Endodermal cell (in vitro differentiated cells): ENCODE measurements around the gene EVPL. TPM values are rescaled to one million over a fixed set of nuclear protein-coding genes. Genes with fewer than 3 reads are reported as not detected.

Experiments used
- DNase-seq: peaks from one replicate; pipeline ENCODE4 v3.0.0-alpha.2; 2017
- H3K27ac ChIP-seq: 2 replicates; pipeline ENCODE4 v1.5.1; 2013; ENCODE audit warnings: mild to moderate bottlenecking, low read depth, low read length, moderate library complexity
- H3K27me3 ChIP-seq: 2 replicates; pipeline ENCODE4 v1.6.1; 2013; ENCODE audit warnings: mild to moderate bottlenecking, low read length, moderate library complexity; ENCODE audit not compliant: insufficient read depth, control insufficient read depth, poor library complexity, severe bottlenecking
- H3K36me3 ChIP-seq: 2 replicates; pipeline ENCODE4 v1.7.0; 2013; ENCODE audit warnings: mild to moderate bottlenecking, low read length, moderate library complexity; ENCODE audit not compliant: control insufficient read depth, insufficient read depth
- H3K4me1 ChIP-seq: one replicate; pipeline ENCODE4 v1.7.0; 2013; ENCODE audit warnings: low read length; ENCODE audit not compliant: control insufficient read depth, insufficient read depth
- H3K4me3 ChIP-seq: 2 replicates; pipeline ENCODE4 v1.5.1; 2013; ENCODE audit warnings: mild to moderate bottlenecking, low read length, moderate library complexity
- H3K9ac ChIP-seq: 2 replicates; pipeline ENCODE4 v1.6.1; 2013; ENCODE audit warnings: mild to moderate bottlenecking, low read length, moderate library complexity; ENCODE audit not compliant: poor library complexity, severe bottlenecking; ENCODE audit errors: extremely low read depth
- H3K9me3 ChIP-seq: 2 replicates; pipeline ENCODE4 v1.6.1; 2013; ENCODE audit warnings: mild to moderate bottlenecking, low read length, moderate library complexity; ENCODE audit not compliant: control insufficient read depth
- H3K27ac Mint-ChIP-seq: 2 replicates; pipeline ENCODE4 v1.8.0; 2020; ENCODE audit warnings: mixed read lengths
- H3K27me3 Mint-ChIP-seq: 2 replicates; pipeline ENCODE4 v1.8.0; 2021; ENCODE audit warnings: mild to moderate bottlenecking, mixed read lengths; ENCODE audit not compliant: insufficient read depth
- H3K36me3 Mint-ChIP-seq: 2 replicates; pipeline ENCODE4 v1.8.0; 2020; ENCODE audit warnings: low read depth, mixed read lengths
- H3K4me1 Mint-ChIP-seq: 2 replicates; pipeline ENCODE4 v1.8.0; 2020; ENCODE audit warnings: mixed read lengths
- H3K4me3 Mint-ChIP-seq: 2 replicates; pipeline ENCODE4 v1.8.0; 2020; ENCODE audit warnings: mild to moderate bottlenecking, moderate library complexity, mixed read lengths
- H3K9me3 Mint-ChIP-seq: 2 replicates; pipeline ENCODE4 v1.8.0; 2020; ENCODE audit warnings: mild to moderate bottlenecking, mixed read lengths
- CTCF ChIP-seq: fragments of 200-600 bp; sonication (generic); conservative IDR thresholded peaks from 2 replicates; pipeline ENCODE4 v1.5.0; 2021; ENCODE audit warnings: antibody characterized with exemption, mild to moderate bottlenecking
- whole genome bisulfite sequencing, 2 experiments: methylation state at CpG; one replicate each; pipeline versions ENCODE4 v1.1.5 to v1.1.7; 2013; ENCODE audit warnings: missing lambda C conversion rate in 2 of 2, mixed read lengths in 1 of 2; ENCODE audit not compliant: insufficient coverage in 1 of 2, insufficient read length in 1 of 2; 5-methylcytosine and 5-hydroxymethylcytosine counted together
- total RNA-seq, 2 donors: library from RNA; stranded (reverse); fragmentation: NEBNext Ultra II Directional in 1 of 2; extraction: Animal tissue kit (Norgen Biotek cat#: 25700) in 1 of 2; gene quantifications; 2 replicates in 1 of 2; 3 replicates in 1 of 2; pipeline ENCODE4 v1.2.1, GENCODE V29; 2021

Gene EVPL
- total RNA-seq, 2 donors from 2014 or later, result 0.20 to 0.51 TPM

GRCh38 chr17:75987041-75987440 lies 40.1 kb downstream of the EVPL start:
- Mint-ChIP-seq H3K27me3 (no peaks in the 10 kb centered on the region), H3K9me3 (no peaks in the 10 kb centered on the region), H3K4me1 (peaks cover 24% of the 10 kb centered on the region), H3K36me3 (peaks cover 22% of the 10 kb centered on the region), H3K4me3 (no peak overlapping the region), H3K27ac (peak overlapping the region; percentile 23)
- H3K9ac ChIP-seq, result no peak overlapping the region
- H3K4me3 ChIP-seq, result no peak overlapping the region
- H3K36me3 ChIP-seq, result peaks cover 21% of the 10 kb centered on the region
- no peak overlapping the region for H3K27ac ChIP-seq
- WGBS, 2 experiments, result 82 to 98% methylated on average over 4 of the region's 4 CpGs
- no peaks in the 10 kb centered on the region for H3K9me3 ChIP-seq
- H3K27me3 ChIP-seq, result no peaks in the 10 kb centered on the region
- no peaks in the 10 kb centered on the region for H3K4me1 ChIP-seq
- no peak for DNase-seq
- TF ChIP-seq CTCF, result no peak

- Histone ChIP-seq H3K4me3 (no peak overlapping the region), H3K9ac (no peak overlapping the region), H3K27me3 (no peaks in the 10 kb centered on the region), H3K27ac (no peak overlapping the region), H3K9me3 (no peaks in the 10 kb centered on the region), H3K36me3 (peaks cover 13% of the 10 kb centered on the region), H3K4me1 (peaks cover under 1% of the 10 kb centered on the region)
- no peaks in the 10 kb centered on the region for H3K9me3 Mint-ChIP-seq
- no peak for TF ChIP-seq CTCF
- WGBS, 2 experiments, result 98% methylated on average over 3 of the region's 4 CpGs; no CpG with 5 or more reads in 1 of the 2 experiments
- H3K36me3 Mint-ChIP-seq, result peaks cover 12% of the 10 kb centered on the region
- DNase-seq, result no peak
- H3K27ac Mint-ChIP-seq, result no peak overlapping the region
- no peaks in the 10 kb centered on the region for H3K27me3 Mint-ChIP-seq
- no peak overlapping the region for H3K4me3 Mint-ChIP-seq
- H3K4me1 Mint-ChIP-seq, result peaks cover 32% of the 10 kb centered on the region
Observed at GRCh38 chr17:75985986-75986385, 41.1 kb downstream of the EVPL start.

- H3K27ac ChIP-seq, result no peak overlapping the region
- WGBS, 2 experiments, result 16 to 21% methylated on average over 3 to 6 of the region's 6 CpGs
Observed at GRCh38 chr17:75983501-75984181, 43.5 kb downstream of the EVPL start.

More at GRCh38 chr17:75983501-75984181, 43.5 kb downstream of the EVPL start:
- peaks cover 4% of the 10 kb centered on the region for H3K4me1 ChIP-seq
- no peak for TF ChIP-seq CTCF
- peak overlapping the region; percentile 4 for H3K4me3 ChIP-seq
- H3K9me3 ChIP-seq, result no peaks in the 10 kb centered on the region
- peaks cover 13% of the 10 kb centered on the region for H3K36me3 ChIP-seq
- Mint-ChIP-seq H3K4me3 (peak overlapping the region; percentile 29), H3K27ac (peak overlapping the region; percentile 67), H3K9me3 (no peaks in the 10 kb centered on the region), H3K27me3 (no peaks in the 10 kb centered on the region), H3K4me1 (peaks cover 36% of the 10 kb centered on the region), H3K36me3 (peaks cover 7% of the 10 kb centered on the region)
- peak; percentile 98 for DNase-seq
- H3K9ac ChIP-seq, result no peak overlapping the region
- no peaks in the 10 kb centered on the region for H3K27me3 ChIP-seq
